HG03558 (cell line): ENCODE data around the gene SLC25A42.
"Not testable (repeated sequence)": the region's sequence is repeated elsewhere in the genome, so short reads cannot be mapped to it uniquely, and the experiment has no call there.

Experiments used
- ATAC-seq: cut with Tn5 transposase; IDR thresholded peaks from one replicate; pipeline ENCODE4 v1.9.1; 2021; ENCODE audit warnings: moderate number of reproducible peaks; ENCODE audit not compliant: unreplicated experiment; ENCODE audit errors: extremely low read depth

Gene SLC25A42, protein sequence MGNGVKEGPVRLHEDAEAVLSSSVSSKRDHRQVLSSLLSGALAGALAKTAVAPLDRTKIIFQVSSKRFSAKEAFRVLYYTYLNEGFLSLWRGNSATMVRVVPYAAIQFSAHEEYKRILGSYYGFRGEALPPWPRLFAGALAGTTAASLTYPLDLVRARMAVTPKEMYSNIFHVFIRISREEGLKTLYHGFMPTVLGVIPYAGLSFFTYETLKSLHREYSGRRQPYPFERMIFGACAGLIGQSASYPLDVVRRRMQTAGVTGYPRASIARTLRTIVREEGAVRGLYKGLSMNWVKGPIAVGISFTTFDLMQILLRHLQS

DNA sequence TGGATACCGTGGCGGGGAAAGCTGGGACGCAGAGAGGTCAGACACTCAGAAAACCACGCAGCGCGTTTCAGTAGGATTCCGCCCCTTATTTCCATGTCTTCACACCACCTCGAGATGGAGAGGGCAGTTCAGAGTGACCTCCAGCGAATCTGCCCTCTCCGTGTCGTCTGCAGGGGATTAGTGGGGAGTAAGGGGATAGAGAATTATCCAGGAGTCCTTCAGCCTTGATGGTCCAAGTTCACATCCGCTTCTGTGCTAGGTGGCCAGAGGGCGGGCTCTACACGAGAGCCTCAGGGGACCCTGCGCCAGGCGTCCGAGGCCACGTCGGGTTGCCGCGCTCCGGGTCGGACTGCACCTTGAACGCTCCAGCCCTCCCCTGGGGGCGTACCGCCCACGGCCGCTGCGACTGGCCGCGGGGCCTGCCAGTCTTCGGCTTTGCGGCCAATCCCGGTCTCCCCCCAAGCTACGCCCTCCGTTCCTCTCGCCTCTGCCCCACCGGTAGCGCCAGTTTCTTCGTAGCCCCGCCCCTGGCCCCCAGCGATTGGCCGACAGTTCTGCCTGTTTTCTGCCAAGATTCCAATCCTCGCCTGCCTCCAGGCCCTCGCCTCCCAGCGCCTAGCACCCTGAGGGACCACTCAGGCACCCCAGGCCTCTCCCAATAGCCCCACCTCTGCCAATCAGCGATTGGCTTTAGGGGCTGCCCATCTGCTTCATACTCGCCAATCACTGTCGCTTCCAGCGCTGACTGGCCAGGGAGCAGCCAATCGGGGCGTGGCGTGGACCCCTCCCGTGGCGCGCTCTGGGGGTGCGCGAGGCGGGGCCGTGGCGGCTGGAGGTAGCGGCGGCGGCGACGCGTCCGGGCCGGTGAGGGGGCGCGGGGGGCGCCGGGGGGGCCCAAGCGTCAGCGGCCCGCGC, at the start of gene SLC25A42:
Gene SLC25A42, plus strand, starts transcription at position 812 of the 915 bp plus-strand sequence. CDS start 32,131 bp downstream, outside the sequence.
- peak; percentile 87 for ATAC-seq

DNA sequence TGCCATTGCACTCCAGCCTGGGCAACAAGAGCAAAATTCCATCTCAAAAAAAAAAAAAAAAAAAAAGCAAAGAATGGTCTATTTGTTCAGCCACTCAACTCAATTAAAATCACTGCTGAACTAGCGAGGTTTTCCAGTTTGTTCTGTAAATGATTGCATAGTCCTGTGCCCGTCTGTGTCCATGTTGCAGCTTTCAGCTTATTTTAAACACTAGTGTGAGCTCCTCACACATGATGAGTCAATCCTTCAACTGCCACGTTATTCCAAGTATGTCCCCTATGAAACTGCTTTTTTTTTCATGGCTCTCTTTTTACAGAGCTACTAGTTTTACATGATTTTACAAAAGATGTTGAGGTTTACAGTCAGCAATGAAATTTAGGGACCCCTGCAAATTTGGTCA, 42.7 kb upstream of the SLC25A42 start:
- no peak for ATAC-seq

DNA sequence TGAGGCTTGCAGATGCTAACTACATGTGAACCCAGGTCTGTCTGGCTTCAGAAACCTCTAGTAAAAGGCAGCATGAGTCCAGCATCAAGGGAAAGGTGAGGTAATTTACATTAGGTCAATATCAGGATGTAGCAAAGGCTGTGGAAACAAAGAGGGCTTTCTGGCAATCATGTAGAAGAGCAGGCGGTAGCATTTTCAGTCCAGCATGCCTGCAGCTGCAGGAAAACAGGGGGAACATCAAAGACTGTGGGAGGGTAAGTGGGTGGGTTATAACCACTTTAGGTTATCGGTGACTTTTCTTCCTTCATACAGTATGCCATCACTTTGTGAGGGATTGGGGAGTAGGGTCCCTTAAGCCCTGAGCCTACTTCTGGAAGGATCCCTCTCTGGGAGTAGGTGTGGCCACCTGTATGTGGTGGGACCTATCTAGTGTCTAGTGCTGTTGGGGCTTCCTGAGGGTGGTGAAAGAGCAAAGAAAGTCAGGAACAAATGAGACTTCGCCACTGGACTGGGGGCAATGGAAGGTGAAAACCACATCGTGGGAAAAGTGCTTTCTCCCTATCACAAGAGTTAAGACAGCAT, 41.3 kb upstream of the SLC25A42 start:
- ATAC-seq: no peak

DNA sequence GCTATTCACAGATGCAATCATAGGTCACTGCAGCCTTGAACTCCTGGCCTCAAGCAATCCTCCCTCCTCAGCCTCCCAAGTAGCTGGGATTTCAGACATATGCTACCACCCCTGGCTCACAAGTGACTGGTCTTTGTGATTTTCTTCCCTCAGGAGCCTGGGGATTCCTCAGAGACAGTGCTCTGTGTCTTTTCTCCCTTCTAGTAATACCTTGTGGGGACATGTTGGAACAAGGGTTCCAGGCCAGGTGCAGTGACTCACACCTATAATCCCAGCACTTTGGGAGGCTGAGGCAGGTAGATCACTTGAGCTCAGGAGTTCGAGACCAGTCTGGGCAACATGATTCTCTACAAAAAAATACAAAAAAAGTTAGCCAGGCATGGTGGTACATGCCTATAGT, 40.4 kb upstream of the SLC25A42 start:
- not testable (repeated sequence) for ATAC-seq

DNA sequence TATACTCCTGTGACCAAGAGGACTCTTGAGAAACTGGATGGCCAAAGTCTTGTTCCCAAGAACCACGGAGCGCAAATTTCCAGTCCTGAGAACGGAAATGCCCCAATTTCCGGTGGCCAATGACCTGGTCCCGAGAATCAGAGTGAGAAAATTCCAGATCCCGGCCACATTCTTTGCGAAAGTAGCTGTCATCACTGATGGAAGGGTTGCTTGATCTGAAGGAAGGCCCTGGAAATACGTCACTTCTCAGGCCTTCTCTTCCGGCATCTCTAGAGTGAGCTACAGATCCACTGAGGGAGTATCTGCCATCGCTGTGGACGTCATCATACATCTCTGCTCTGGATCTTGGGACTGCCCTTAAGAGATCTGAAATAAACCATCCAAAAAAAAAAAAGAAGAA, 37.9 kb upstream of the SLC25A42 start:
- ATAC-seq: no peak

DNA sequence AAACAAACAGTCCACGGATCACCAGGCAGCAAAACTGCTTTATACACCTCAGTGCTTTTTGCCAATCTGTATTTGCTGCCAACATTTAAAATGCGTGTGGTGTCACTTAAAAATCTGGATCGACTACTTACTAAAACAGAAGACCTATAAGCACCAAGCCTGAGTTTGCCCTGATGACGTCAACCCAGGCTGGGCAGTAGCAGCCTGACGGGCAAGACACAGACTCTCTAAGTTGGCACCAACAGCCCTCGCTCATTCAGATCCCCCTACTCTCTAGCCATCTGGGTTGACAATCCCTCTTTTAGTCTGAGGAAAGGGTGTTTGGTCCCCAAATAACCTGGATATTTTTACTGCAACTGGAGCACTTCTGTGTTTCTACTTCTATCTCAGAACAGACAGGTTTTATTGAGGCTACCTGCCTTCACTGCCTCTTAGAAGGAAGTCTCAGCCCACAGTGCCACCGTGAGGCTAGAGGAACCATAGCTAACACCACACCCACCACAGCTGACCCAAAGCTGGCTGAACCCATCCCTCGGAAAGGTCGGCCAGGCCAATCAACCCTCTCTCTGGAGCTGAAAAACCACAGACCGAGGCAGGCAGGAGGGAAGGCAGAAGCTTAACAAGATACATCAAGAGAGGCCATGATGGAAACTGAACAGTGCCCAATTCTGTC, 37.4 kb upstream of the SLC25A42 start:
- no peak for ATAC-seq

DNA sequence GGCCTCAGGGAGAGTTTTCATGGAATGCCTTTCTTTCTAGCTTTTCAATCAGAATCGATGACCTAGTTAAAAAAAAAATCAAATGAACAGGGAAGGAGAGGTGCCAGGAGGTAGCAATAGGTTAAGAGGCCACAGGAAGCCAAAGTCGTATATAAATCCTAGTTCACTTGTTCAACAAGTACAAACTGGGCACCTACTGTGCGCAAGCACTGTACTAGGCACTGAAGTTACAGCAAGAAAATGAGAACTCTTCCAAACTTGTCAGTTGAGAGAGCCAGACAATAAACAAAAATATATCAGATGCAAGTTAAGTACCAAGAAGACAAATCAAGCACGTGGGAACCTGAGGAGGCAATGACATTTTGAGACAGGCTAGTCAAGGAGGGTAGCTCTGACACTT, 36.6 kb upstream of the SLC25A42 start:
- ATAC-seq: no peak

DNA sequence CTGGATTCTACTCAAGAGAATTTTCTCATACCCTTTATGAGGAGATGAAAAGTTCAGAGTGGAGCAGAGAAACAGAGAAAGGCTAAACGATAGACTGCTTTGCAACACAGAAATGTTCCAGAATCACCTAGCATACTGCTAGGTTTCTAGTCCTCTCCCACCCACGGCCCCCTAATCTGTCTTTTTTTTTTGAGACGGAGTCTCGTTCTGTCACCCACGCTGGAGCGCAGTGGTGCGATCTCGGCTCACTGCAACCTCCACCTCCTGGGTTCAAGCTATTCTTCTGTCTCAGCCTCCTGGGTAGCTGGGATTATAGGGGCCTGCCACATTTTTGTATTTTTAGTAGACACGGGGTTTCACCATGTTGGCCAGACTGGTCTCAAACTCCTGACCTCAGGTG, 35.3 kb upstream of the SLC25A42 start:
- no peak for ATAC-seq

DNA sequence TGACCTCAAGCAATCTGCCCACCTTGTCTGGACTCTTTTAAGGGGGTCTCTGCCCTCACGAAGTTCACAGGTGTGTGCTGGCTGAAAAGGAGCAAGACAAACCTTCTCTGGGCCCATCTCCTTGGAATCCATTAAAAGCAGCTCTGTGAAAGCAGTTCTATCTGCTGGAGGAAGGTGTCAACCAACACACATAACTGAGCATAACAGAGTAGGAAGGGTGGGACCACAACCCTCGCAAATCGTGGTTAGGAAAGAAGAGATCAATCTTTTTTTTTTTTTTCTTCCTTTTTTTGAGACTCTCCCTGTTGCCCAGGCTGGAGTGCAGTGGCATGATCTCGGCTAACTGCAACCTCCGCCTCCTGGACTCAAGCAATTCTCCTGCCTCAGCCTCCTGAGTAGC, 31.9 kb upstream of the SLC25A42 start:
- ATAC-seq: no peak

DNA sequence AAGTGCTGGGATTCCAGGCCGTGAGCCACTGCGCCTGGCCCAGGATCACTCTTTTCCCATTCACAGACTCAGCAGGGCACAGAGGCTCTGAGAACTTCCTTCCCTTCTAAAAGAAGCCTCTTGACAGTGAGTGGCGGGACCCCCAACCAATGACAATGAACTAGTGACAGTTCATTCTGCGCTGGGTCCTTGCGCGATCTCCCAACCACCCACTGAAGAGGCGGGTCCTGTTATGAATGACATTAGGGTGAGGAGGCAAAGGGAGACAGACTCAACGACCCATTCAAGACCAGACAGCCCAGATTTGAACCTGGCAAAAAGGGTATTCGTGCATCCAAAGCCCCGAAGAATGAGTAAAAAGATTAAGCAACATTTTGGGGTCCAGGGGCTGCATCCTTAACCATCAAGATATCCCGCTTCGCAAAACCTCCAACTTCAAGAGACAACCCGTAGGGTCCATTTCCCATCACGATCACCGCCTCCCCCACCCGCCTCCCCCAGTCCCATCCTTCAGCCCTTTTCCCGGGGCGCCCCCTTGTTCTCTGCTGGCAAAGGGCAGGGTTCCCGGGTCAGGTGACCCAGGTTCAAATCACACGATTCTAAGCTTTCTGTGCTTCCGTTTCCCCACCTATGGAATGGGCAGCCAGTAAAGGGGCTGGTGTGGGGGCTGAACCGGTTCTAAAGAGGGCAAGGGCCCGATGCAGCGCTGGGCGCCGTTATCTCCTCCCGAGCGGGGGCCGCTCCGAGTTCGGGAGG, 31.2 kb upstream of the SLC25A42 start:
- ATAC-seq: peak; percentile 29

DNA sequence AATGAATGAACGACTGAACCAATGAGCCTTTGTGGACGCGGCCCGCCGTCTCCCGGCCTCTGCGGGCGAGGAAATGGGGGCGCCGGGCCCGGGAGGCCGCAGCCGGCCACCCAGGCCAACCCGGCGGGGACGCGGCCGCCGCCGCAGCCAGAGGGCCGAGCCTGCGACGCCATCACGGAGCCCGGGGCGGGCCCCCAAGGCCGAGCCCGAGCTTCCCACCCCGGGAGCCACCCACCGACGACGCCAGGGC, 30.7 kb upstream of the SLC25A42 start:
- ATAC-seq: no peak

DNA sequence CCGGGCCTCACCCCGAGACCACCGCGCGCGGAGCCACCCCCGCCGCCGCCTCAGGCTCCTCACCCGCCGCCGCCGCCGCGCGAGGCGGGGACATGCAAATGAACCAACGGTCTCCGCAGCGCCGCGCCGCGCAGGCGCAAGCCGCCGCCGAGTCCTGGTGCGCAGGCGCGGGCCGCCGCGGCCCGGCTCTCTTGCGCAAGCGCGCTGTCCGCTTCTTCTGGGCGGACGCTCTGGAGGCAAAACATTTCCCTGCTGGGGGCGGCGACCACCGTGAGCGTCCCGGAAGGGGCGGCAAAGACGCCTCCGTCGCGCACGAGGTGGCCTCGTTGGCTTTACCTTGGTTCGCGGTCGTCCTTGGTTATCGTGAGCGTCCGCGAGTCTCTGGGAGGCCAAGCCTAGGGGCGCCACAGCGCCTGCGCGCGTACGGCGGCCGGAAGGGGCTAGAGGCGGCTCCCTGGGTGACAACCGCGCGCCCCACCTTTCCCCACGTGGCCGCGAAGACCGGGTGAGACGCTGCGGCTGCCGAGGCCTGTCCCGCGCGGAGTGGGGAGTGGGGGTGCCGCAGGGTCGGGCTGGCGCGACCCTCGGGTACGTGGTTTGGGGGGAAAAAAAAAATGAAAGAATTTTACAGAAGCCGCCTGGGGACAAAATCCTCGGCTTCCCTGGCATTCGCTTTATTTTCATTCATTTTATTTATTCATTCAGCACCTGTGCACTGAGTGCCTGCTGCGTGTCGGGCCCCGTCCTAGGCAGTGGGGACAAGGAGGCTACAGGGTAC, 30.2 kb upstream of the SLC25A42 start, which contains the start of the genes ARMC6 and SUGP2:
Gene ARMC6, plus strand, starts transcription at position 178 of the 778 bp plus-strand sequence. CDS start 607 bp downstream, outside the sequence.
Gene SUGP2, minus strand, starts transcription at position 92 of the 778 bp plus-strand sequence. CDS start 2,446 bp downstream, outside the sequence.
- ATAC-seq: peak; percentile 41

DNA sequence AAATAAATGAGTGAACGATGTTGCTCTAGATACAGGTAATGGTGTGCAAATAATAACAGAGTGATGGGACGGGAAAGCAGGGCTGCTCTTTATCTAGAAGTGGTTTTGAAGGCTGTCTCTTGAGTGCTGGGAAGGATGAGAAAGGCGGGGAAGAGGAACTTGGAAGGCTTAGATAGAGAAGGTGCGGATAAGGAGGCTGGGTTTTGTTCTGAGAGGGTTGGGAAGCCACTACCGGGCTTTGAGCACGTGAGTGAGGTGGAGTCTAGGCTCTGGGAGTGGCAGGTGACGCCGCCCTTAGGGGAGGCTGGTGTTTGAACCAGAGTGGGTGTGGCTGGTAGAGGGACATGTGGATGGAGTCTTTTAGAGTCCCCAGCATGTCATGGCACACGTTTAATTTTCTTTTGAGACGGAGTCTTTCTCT, 29.6 kb upstream of the SLC25A42 start:
- ATAC-seq: no peak

DNA sequence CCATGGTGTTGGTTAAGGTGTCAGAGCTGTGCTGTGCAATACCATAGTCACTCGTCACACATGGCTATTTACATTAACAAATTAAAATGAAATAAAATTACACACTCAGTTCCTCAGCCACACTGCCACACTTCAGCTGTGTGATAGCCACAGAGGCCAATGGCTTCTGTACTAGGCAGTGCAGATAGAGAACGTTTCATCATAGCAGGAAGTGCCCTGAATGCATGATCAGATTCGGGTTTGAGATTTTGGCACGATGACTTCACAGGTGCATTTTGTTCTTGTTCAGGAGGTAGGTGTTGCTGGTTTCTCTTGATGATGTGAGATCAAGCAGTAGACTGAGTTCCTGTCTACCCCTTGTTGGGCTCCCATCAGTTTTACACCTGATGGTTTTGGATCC, 23.9 kb upstream of the SLC25A42 start:
- ATAC-seq: no peak

DNA sequence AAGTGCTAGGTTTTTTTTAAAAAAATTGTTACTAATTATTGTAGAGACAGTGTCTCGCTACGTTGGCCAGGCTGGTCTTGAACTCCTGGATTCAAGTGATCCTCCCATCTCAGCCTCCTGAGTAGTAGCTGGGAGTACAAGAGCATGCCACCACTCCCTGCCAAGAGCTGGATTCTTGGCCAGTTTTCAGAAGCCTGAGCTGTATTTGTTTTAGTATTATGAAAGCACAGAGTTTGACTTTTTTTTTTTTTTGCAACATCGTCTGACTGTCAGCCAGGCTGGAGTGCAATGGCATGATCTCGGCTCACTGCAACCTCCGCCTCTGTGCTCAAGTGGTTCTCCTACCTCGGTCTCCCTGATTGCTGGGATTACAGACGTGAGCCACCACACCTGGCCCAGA, 23.4 kb upstream of the SLC25A42 start:
- ATAC-seq: no peak

DNA sequence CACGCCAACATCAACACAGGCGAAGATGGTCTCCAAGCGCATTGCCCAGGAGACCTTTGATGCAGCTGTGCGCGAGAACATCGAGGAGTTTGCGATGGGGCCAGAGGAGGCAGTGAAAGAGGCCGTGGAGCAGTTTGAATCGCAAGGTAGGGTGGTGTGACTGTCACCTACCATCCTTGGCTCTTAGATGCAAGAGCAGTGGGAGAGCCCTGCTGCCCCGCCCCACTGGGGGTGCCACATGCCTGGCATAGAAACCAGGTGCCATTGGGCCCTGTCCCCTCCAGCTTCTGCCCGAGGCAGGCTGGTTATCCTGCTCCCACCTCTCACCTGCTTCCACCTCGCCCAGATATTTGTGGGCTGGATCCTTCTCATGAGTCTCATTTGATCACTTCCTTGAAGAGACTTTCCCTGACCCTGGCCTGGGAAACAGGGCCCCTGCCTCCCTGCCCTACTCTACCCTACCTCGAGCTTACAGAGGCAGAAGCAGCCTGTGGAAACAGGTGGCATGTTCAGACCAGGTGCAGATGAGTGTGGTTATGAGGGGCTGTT, 21.0 kb upstream of the SLC25A42 start:
- ATAC-seq: no peak

DNA sequence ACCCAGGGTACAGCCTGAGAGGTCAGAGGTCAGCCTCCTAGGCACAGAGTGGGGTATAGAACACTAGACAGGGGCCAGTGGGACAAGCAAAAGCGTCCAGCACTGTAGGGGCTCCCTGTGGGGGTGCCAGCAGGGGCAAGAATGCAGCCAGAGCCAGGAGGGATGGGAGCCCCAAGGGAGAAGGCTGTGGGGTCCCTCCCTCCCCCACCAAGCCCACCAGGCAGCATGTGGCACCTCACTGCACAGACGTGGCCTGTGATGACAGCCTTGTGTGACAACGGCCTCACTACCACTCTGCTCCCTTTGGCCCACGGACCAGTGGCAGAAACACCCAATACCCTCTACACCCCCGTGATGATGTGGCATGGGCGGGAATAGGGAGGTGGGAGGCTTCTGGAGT, 20.3 kb upstream of the SLC25A42 start:
- no peak for ATAC-seq

DNA sequence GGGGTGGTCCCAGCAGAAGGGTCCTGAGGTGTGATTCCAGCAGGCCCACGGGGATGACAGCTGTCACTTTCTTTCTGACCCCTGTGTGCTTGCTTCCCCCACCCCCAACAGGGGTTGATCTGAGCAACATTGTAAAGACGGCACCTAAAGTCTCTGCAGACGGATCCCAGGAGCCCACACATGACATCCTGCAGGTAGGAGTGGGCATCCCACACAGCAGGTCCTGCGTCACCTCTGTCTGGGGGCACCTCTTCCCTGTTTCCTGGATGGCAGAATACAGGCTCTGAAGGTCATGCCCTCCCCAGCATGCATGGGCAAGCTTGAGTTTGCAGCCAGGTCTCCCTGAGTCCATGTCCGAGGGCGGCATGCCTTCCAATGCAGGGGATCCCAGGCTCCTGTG, 19.9 kb upstream of the SLC25A42 start:
- ATAC-seq: no peak

DNA sequence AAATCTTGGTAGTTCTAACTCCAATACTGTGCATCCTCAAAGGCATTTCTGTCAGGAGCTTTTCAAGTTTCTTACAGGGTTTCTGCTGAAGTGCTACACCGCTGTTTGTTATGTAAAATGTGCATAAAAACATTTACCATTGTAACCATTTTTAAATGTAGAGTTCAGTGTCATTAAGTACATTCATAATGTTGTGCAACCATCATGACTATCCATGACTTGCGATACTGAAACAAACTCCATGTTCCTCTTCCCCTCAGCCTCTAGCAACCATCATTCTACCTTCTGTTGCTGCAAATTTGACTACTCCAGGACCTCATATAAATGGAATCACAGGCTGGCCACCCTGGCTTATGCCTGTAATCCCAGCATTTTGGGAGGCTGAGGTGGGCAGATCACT, 14.4 kb upstream of the SLC25A42 start:
- no peak for ATAC-seq
